ENCODE measurements around the gene CSNK2A3.

CSNK2A3 gene

DNA sequence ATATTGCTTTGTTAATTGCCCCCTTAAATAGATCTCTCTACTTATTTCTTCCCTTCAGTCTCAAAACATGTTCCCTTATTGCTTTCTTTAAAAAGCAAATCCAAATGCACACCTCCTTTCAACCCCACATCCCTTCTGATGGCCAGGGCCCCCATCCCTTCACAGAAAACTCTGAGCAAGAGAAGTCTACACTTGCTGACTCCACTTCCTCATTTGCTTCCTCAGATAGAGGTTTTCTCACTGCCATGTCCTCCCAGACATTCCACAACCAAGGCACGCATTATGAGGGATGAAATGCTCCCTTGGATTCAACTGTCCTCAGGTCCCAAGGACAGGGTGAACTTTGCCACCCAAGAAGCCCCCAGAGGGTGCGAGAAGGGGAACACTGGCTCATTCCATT lies 43.1 kb downstream of the CSNK2A3 start:
- no peak overlapping the region for H3K27ac ChIP-seq
- ChIA-PET CTCF (no interaction called here), POLR2A (ENCODE audit: low non-redundant PET) (no interaction called here)
- no peak for DNase-seq (ENCODE audit: low spot score)
- TF ChIP-seq, protein P1, sequence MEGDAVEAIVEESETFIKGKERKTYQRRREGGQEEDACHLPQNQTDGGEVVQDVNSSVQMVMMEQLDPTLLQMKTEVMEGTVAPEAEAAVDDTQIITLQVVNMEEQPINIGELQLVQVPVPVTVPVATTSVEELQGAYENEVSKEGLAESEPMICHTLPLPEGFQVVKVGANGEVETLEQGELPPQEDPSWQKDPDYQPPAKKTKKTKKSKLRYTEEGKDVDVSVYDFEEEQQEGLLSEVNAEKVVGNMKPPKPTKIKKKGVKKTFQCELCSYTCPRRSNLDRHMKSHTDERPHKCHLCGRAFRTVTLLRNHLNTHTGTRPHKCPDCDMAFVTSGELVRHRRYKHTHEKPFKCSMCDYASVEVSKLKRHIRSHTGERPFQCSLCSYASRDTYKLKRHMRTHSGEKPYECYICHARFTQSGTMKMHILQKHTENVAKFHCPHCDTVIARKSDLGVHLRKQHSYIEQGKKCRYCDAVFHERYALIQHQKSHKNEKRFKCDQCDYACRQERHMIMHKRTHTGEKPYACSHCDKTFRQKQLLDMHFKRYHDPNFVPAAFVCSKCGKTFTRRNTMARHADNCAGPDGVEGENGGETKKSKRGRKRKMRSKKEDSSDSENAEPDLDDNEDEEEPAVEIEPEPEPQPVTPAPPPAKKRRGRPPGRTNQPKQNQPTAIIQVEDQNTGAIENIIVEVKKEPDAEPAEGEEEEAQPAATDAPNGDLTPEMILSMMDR (conservative IDR thresholded peaks at IDR 0.05; ENCODE audit: low read depth) = no peak

DNA sequence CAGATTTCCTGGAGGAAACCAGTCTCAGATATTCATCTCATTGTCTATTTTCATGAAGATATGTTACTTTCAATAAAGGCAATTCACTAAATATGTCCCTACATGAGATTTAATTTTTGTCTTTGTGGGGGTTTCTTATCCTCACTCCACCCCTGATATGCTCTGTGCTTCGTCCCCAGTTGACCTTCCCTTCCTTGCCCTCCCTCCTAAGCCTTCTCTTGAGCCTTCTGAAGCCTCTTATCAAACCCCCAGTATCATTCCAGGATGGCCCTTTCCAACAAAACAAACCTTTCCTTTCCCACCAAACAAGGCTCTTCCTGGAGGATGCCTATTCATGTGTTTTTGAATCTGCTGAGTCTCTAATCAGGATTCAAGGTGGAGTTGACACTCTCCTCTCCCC lies 44.8 kb downstream of the CSNK2A3 start:
- POLR2A ChIA-PET (ENCODE audit: low non-redundant PET) = no interaction called here
- TF ChIP-seq, protein P1 (conservative IDR thresholded peaks at IDR 0.05; ENCODE audit: low read depth) = no peak
- no peak overlapping the region for H3K27ac ChIP-seq
- DNase-seq (ENCODE audit: low spot score) = no peak
- CTCF ChIA-PET = no interaction called here

DNA sequence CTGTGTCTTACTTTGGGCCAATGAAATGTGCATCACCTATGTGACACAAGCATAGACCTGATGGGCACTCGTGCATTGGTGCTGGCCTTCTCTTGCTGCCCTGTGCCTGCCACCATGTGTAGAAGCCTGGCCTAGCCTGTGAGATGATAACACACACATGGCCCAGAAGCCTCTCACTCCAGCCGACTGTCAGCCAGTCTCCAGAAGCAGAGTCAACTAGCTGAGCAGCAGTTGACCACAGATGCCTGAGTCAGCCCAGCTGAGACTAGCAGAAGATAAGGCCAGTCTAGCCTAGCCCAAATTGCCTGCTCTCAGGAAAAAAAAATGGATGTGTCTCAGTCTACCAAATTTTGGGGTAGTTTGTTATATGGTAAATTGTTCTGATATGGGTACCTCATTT lies 46.2 kb downstream of the CSNK2A3 start:
- POLR2A ChIA-PET (ENCODE audit: low non-redundant PET) = no interaction called here
- TF ChIP-seq, protein P1 (conservative IDR thresholded peaks at IDR 0.05; ENCODE audit: low read depth) = no peak
- CTCF ChIA-PET = no interaction called here
- no peak for DNase-seq (ENCODE audit: low spot score)
- H3K27ac ChIP-seq = no peak overlapping the region

DNA sequence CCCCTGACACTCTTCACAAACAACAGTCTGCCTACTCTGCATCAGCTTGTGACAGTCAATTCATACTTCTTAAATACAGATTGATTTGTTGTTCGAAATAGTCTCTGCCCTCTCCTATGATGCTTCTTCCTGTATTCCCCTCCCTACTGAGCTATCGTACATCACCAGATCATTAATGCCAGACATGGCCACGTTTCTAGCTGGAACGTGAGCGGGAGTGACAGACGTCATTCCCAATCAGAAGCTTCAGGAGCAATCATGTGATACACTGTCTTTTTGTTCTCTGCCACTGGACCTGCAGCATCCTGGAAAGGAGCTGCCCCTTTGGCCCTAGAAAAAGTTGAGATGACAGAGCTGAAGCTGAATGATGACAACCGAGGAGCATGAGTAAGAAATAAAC lies 48.5 kb downstream of the CSNK2A3 start:
- TF ChIP-seq, protein P1 (conservative IDR thresholded peaks at IDR 0.05; ENCODE audit: low read depth) = no peak
- no peak overlapping the region for H3K27ac ChIP-seq
- DNase-seq (ENCODE audit: low spot score) = no peak
- ChIA-PET CTCF (no interaction called here), POLR2A (ENCODE audit: low non-redundant PET) (no interaction called here)

DNA sequence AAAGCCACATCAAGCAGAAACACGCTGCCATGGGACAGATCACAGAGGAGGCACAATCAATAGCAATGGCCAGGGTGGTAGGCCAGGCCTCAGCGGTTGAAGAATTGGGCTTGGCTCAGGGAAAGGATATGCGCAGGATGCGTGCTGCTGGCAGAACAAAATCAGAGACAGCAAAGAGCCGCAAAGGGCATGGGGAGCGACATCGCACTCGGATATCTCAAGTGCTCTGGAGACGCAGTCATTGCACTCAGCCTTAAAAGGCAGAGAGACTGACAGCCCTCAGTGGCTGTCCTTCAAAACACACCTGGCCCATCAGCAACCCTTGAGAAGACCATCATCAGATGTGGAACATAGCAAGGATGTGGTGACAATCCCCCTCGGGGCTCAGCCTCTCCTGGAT lies 50.5 kb downstream of the CSNK2A3 start:
- ChIA-PET CTCF (no interaction called here), POLR2A (ENCODE audit: low non-redundant PET) (no interaction called here)
- TF ChIP-seq, protein P1 (conservative IDR thresholded peaks at IDR 0.05; ENCODE audit: low read depth) = no peak
- DNase-seq (ENCODE audit: low spot score) = no peak
- H3K27ac ChIP-seq = no peak overlapping the region

Measured in RWPE1 (cell line).